Esophagus (tissue), 2 donors: ENCODE measurements around the gene ARFRP1. TPM values are rescaled to one million over a fixed set of nuclear protein-coding genes. Genes with fewer than 3 reads are reported as not detected.
"Not testable (repeated sequence)": the region's sequence is repeated elsewhere in the genome, so short reads cannot be mapped to it uniquely, and the experiment has no call there.

Experiments used
- H3K27ac ChIP-seq, 2 donors: one replicate each; pipeline ENCODE4 v1.5.1; 2013; ENCODE audit warnings: low read depth in 2 of 2, mild to moderate bottlenecking in 2 of 2, inconsistent platforms in 1 of 2, low read length in 1 of 2, moderate library complexity in 1 of 2
- H3K27me3 ChIP-seq, 2 donors: one replicate each; pipeline ENCODE4 v1.6.1; 2013; ENCODE audit warnings: low read length in 2 of 2, control low read depth in 1 of 2, mild to moderate bottlenecking in 1 of 2; ENCODE audit not compliant: insufficient read depth in 2 of 2, control insufficient read depth in 1 of 2
- H3K36me3 ChIP-seq, 2 donors: one replicate each; pipeline ENCODE4 v1.6.1; 2013; ENCODE audit warnings: low read length in 1 of 2; ENCODE audit not compliant: control insufficient read depth in 2 of 2, insufficient read depth in 2 of 2
- H3K4me1 ChIP-seq, 2 donors: one replicate each; pipeline ENCODE4 v1.6.1; 2013; ENCODE audit warnings: low read length in 1 of 2; ENCODE audit not compliant: control insufficient read depth in 2 of 2, insufficient read depth in 2 of 2
- H3K4me3 ChIP-seq, 2 donors: one replicate each; pipeline ENCODE4 v1.5.1; 2013; ENCODE audit warnings: low read length in 2 of 2, mild to moderate bottlenecking in 2 of 2, low read depth in 1 of 2, moderate library complexity in 1 of 2
- H3K9me3 ChIP-seq, 2 donors: one replicate each; pipeline ENCODE4 v1.6.1; 2013; ENCODE audit warnings: mild to moderate bottlenecking in 2 of 2, low read depth in 1 of 2, low read length in 1 of 2, moderate library complexity in 1 of 2; ENCODE audit not compliant: control insufficient read depth in 2 of 2, insufficient read depth in 1 of 2
- WGBS, 2 donors: extraction: QIAGEN DNeasy Blood & Tissue Kit; methylation state at CpG; one replicate each; pipeline ENCODE4 v1.1.7; 2013; 5-methylcytosine and 5-hydroxymethylcytosine counted together
- polyA plus RNA-seq, 2 donors: library from polyadenylated mRNA; stranded (reverse); fragments of 200-250 nt; gene quantifications; one replicate each; pipeline ENCODE4 v1.2.3, GENCODE V29; 2013
- donor health status: healthy with polysubstance abuse.
- donor health status: Bipolar disorder and iron deficiency.

The ARFRP1 gene
- polyA plus RNA-seq, 2 donors = 33.9 to 35.4 TPM

- Histone ChIP-seq H3K27me3 (no peaks in the 10 kb centered on the region), H3K27ac (no peak overlapping the region), H3K9me3 (no peaks in the 10 kb centered on the region), H3K4me3 (no peak overlapping the region), H3K4me1 (peaks cover 6 to 12% of the 10 kb centered on the region in 2 donors), H3K36me3 (peaks cover 4 to 10% of the 10 kb centered on the region in 2 donors)
- WGBS, 2 donors = 68 to 81% methylated on average over 13 of the region's 13 CpGs
Observed at GRCh38 chr20:63678071-63678470, 29.7 kb downstream of the ARFRP1 start.

- Histone ChIP-seq H3K27ac (no peak overlapping the region), H3K4me1 (no peaks in the 10 kb centered on the region), H3K9me3 (no peaks in the 10 kb centered on the region), H3K27me3 (no peaks in the 10 kb centered on the region), H3K4me3 (no peak overlapping the region), H3K36me3 (peaks cover 4 to 17% of the 10 kb centered on the region in 2 donors)
- 94 to 95% methylated on average over 19 to 20 of the region's 20 CpGs for WGBS, 2 donors
Observed at GRCh38 chr20:63675681-63676368, 32.0 kb downstream of the ARFRP1 start.

- H3K4me3 ChIP-seq = no peak overlapping the region
- 95 to 97% methylated on average over 14 of the region's 14 CpGs for WGBS, 2 donors
- H3K27me3 ChIP-seq = no peaks in the 10 kb centered on the region
- no peaks in the 10 kb centered on the region for H3K9me3 ChIP-seq
- no peaks in the 10 kb centered on the region for H3K4me1 ChIP-seq
- no peak overlapping the region for H3K27ac ChIP-seq
- H3K36me3 ChIP-seq = peaks cover 4 to 17% of the 10 kb centered on the region in 2 donors
Observed at GRCh38 chr20:63673951-63674350, 33.8 kb downstream of the ARFRP1 start.

- H3K9me3 ChIP-seq = no peaks in the 10 kb centered on the region
- no peaks in the 10 kb centered on the region for H3K4me1 ChIP-seq
- H3K27ac ChIP-seq = no peak overlapping the region
- H3K27me3 ChIP-seq = no peaks in the 10 kb centered on the region
- 94 to 95% methylated on average over 10 of the region's 10 CpGs for WGBS, 2 donors
- H3K36me3 ChIP-seq = peaks cover 10 to 24% of the 10 kb centered on the region in 2 donors
- H3K4me3 ChIP-seq = no peak overlapping the region
Observed at GRCh38 chr20:63672666-63673065, 35.1 kb downstream of the ARFRP1 start.

- not testable (repeated sequence) for H3K4me1 ChIP-seq, H3K4me3 ChIP-seq, H3K9me3 ChIP-seq, H3K27ac ChIP-seq, H3K27me3 ChIP-seq
- H3K36me3 ChIP-seq = peaks cover 10 to 32% of the 10 kb centered on the region in 2 donors
- WGBS, 2 donors = 93 to 95% methylated on average over 12 of the region's 12 CpGs
Observed at GRCh38 chr20:63671695-63672094, 36.1 kb downstream of the ARFRP1 start.

- no peak overlapping the region for H3K27ac ChIP-seq
- no peak overlapping the region for H3K4me3 ChIP-seq
- no peaks in the 10 kb centered on the region for H3K27me3 ChIP-seq
- H3K4me1 ChIP-seq = no peaks in the 10 kb centered on the region
- peaks cover 5 to 41% of the 10 kb centered on the region in 2 donors for H3K36me3 ChIP-seq
- WGBS, 2 donors = 96% methylated on average over 11 of the region's 11 CpGs
- H3K9me3 ChIP-seq = no peaks in the 10 kb centered on the region
Observed at GRCh38 chr20:63668351-63668750, 39.4 kb downstream of the ARFRP1 start.

GRCh38 chr20:63667858-63668257 is 39.9 kb downstream of the ARFRP1 start:
- Histone ChIP-seq H3K4me3 (no peak overlapping the region), H3K27ac (no peak overlapping the region), H3K36me3 (peaks cover 5 to 45% of the 10 kb centered on the region in 2 donors), H3K4me1 (no peaks in the 10 kb centered on the region), H3K27me3 (no peaks in the 10 kb centered on the region), H3K9me3 (no peaks in the 10 kb centered on the region)
- 93 to 94% methylated on average over 16 of the region's 16 CpGs for WGBS, 2 donors

GRCh38 chr20:63665708-63666107 is 42.1 kb downstream of the ARFRP1 start:
- Histone ChIP-seq H3K27ac (no peak overlapping the region), H3K36me3 (peaks cover 9 to 55% of the 10 kb centered on the region in 2 donors), H3K4me3 (no peak overlapping the region), H3K27me3 (no peaks in the 10 kb centered on the region), H3K4me1 (no peaks in the 10 kb centered on the region), H3K9me3 (no peaks in the 10 kb centered on the region)
- WGBS, 2 donors = 94 to 95% methylated on average over 14 of the region's 14 CpGs

- Histone ChIP-seq H3K4me1 (no peaks in the 10 kb centered on the region), H3K4me3 (no peak overlapping the region), H3K36me3 (peaks cover 9 to 55% of the 10 kb centered on the region in 2 donors), H3K27ac (no peak overlapping the region), H3K27me3 (no peaks in the 10 kb centered on the region), H3K9me3 (no peaks in the 10 kb centered on the region)
- WGBS, 2 donors = 73 to 76% methylated on average over 16 to 18 of the region's 18 CpGs
Observed at GRCh38 chr20:63664861-63665594, 42.7 kb downstream of the ARFRP1 start.
